Measurements from ENCODE around the gene FBP1.

FBP1 gene

GRCh38 chr9:94581728-94582127 lies 57.6 kb downstream of the FBP1 start:
- Histone ChIP-seq H3K79me1 (ENCODE audit: low read length) (no peaks in the 10 kb centered on the region), H3K79me2 (ENCODE audit: control insufficient read depth, insufficient read depth, low read length) (no peaks in the 10 kb centered on the region)

GRCh38 chr9:94577571-94577970 lies 61.7 kb downstream of the FBP1 start:
- Histone ChIP-seq H3K9ac (ENCODE audit: low read length) (no peak overlapping the region), H3K79me1 (ENCODE audit: low read length) (no peaks in the 10 kb centered on the region), H3K79me2 (ENCODE audit: control insufficient read depth, insufficient read depth, low read length) (no peaks in the 10 kb centered on the region), H2BK120ac (ENCODE audit: low read depth, low read length) (no peak overlapping the region), H3K4me3 (ENCODE audit: low read length) (no peak overlapping the region), H3K23ac (ENCODE audit: low read length) (no peak overlapping the region), H4K8ac (ENCODE audit: low read depth, low read length) (no peak overlapping the region), H3K36me3 (ENCODE audit: control insufficient read depth, insufficient read depth, low read length) (no peaks in the 10 kb centered on the region), H4K5ac (ENCODE audit: low read length) (no peak overlapping the region), H3K56ac (ENCODE audit: low read length) (no peak overlapping the region), H3K18ac (ENCODE audit: low read length) (no peak overlapping the region), H2BK15ac (replicated peaks; ENCODE audit: low read depth) (no peak overlapping the region), H3K4ac (ENCODE audit: low read depth, low read length) (no peak overlapping the region), H2BK5ac (ENCODE audit: low read length) (no peak overlapping the region), H3K4me2 (ENCODE audit: low read length) (no peak overlapping the region), H3K27me3 (ENCODE audit: insufficient read depth, low read length, poor library complexity) (no peaks in the 10 kb centered on the region), H3K4me1 (ENCODE audit: control insufficient read depth, low read depth, low read length) (no peaks in the 10 kb centered on the region), H2AK5ac (ENCODE audit: low read length) (no peak overlapping the region), H3K27ac (ENCODE audit: low read depth, low read length) (no peak overlapping the region)
- no peak for DNase-seq
- no CpG with 5 or more reads among the region's 2 CpGs for WGBS (ENCODE audit: extremely low coverage, insufficient coverage, low lambda C conversion rate)

More at GRCh38 chr9:94581728-94582127, 57.6 kb downstream of the FBP1 start:
- no peak overlapping the region for H2BK15ac ChIP-seq (replicated peaks; ENCODE audit: low read depth)
- no peak overlapping the region for H3K27ac ChIP-seq (ENCODE audit: low read depth, low read length)
- H3K4me2 ChIP-seq (ENCODE audit: low read length) = no peak overlapping the region
- H3K18ac ChIP-seq (ENCODE audit: low read length) = no peak overlapping the region
- H3K9ac ChIP-seq (ENCODE audit: low read length) = no peak overlapping the region
- no peaks in the 10 kb centered on the region for H3K4me1 ChIP-seq (ENCODE audit: control insufficient read depth, low read depth, low read length)
- H4K5ac ChIP-seq (ENCODE audit: low read length) = no peak overlapping the region
- H3K56ac ChIP-seq (ENCODE audit: low read length) = no peak overlapping the region
- H4K8ac ChIP-seq (ENCODE audit: low read depth, low read length) = no peak overlapping the region
- no peak overlapping the region for H3K4ac ChIP-seq (ENCODE audit: low read depth, low read length)
- H3K4me3 ChIP-seq (ENCODE audit: low read length) = no peak overlapping the region
- no peak for DNase-seq
- H3K36me3 ChIP-seq (ENCODE audit: control insufficient read depth, insufficient read depth, low read length) = no peaks in the 10 kb centered on the region
- H3K23ac ChIP-seq (ENCODE audit: low read length) = no peak overlapping the region
- H2BK120ac ChIP-seq (ENCODE audit: low read depth, low read length) = no peak overlapping the region
- no peak overlapping the region for H2AK5ac ChIP-seq (ENCODE audit: low read length)
- no peak overlapping the region for H2BK5ac ChIP-seq (ENCODE audit: low read length)
- peaks cover 2% of the 10 kb centered on the region for H3K27me3 ChIP-seq (ENCODE audit: insufficient read depth, low read length, poor library complexity)
- no CpG with 5 or more reads among the region's 5 CpGs for WGBS (ENCODE audit: extremely low coverage, insufficient coverage, low lambda C conversion rate)

GRCh38 chr9:94577036-94577435 lies 62.3 kb downstream of the FBP1 start:
- Histone ChIP-seq H3K23ac (ENCODE audit: low read length) (no peak overlapping the region), H3K18ac (ENCODE audit: low read length) (no peak overlapping the region), H4K5ac (ENCODE audit: low read length) (no peak overlapping the region), H3K4ac (ENCODE audit: low read depth, low read length) (no peak overlapping the region), H3K79me2 (ENCODE audit: control insufficient read depth, insufficient read depth, low read length) (no peaks in the 10 kb centered on the region), H3K27me3 (ENCODE audit: insufficient read depth, low read length, poor library complexity) (no peaks in the 10 kb centered on the region), H2BK15ac (replicated peaks; ENCODE audit: low read depth) (no peak overlapping the region), H2BK5ac (ENCODE audit: low read length) (no peak overlapping the region), H3K4me2 (ENCODE audit: low read length) (no peak overlapping the region), H3K79me1 (ENCODE audit: low read length) (no peaks in the 10 kb centered on the region), H3K36me3 (ENCODE audit: control insufficient read depth, insufficient read depth, low read length) (no peaks in the 10 kb centered on the region), H3K9ac (ENCODE audit: low read length) (no peak overlapping the region), H3K4me3 (ENCODE audit: low read length) (no peak overlapping the region), H2BK120ac (ENCODE audit: low read depth, low read length) (no peak overlapping the region), H3K27ac (ENCODE audit: low read depth, low read length) (no peak overlapping the region), H2AK5ac (ENCODE audit: low read length) (no peak overlapping the region), H4K8ac (ENCODE audit: low read depth, low read length) (no peak overlapping the region), H3K4me1 (ENCODE audit: control insufficient read depth, low read depth, low read length) (no peaks in the 10 kb centered on the region), H3K56ac (ENCODE audit: low read length) (no peak overlapping the region)
- WGBS (ENCODE audit: extremely low coverage, insufficient coverage, low lambda C conversion rate) = no CpG with 5 or more reads among the region's 1 CpG
- no peak for DNase-seq

- DNase-seq = no peak
- Histone ChIP-seq H3K79me1 (ENCODE audit: low read length) (no peaks in the 10 kb centered on the region), H3K56ac (ENCODE audit: low read length) (no peak overlapping the region), H3K36me3 (ENCODE audit: control insufficient read depth, insufficient read depth, low read length) (no peaks in the 10 kb centered on the region), H2BK5ac (ENCODE audit: low read length) (no peak overlapping the region), H3K4ac (ENCODE audit: low read depth, low read length) (no peak overlapping the region), H3K9ac (ENCODE audit: low read length) (no peak overlapping the region), H3K4me3 (ENCODE audit: low read length) (no peak overlapping the region), H3K4me1 (ENCODE audit: control insufficient read depth, low read depth, low read length) (no peaks in the 10 kb centered on the region), H3K27ac (ENCODE audit: low read depth, low read length) (no peak overlapping the region), H2AK5ac (ENCODE audit: low read length) (no peak overlapping the region), H2BK120ac (ENCODE audit: low read depth, low read length) (no peak overlapping the region), H3K79me2 (ENCODE audit: control insufficient read depth, insufficient read depth, low read length) (no peaks in the 10 kb centered on the region), H3K4me2 (ENCODE audit: low read length) (no peak overlapping the region), H3K23ac (ENCODE audit: low read length) (no peak overlapping the region), H3K27me3 (ENCODE audit: insufficient read depth, low read length, poor library complexity) (no peaks in the 10 kb centered on the region), H3K18ac (ENCODE audit: low read length) (no peak overlapping the region), H4K5ac (ENCODE audit: low read length) (no peak overlapping the region), H4K8ac (ENCODE audit: low read depth, low read length) (no peak overlapping the region), H2BK15ac (replicated peaks; ENCODE audit: low read depth) (no peak overlapping the region)
- no CpG with 5 or more reads among the region's 2 CpGs for WGBS (ENCODE audit: extremely low coverage, insufficient coverage, low lambda C conversion rate)
Measured at GRCh38 chr9:94576131-94576530, 63.2 kb downstream of the FBP1 start.

- no peak overlapping the region for H3K4ac ChIP-seq (ENCODE audit: low read depth, low read length)
- H3K4me1 ChIP-seq (ENCODE audit: control insufficient read depth, low read depth, low read length) = no peaks in the 10 kb centered on the region
- H3K36me3 ChIP-seq (ENCODE audit: control insufficient read depth, insufficient read depth, low read length) = no peaks in the 10 kb centered on the region
- no peaks in the 10 kb centered on the region for H3K79me2 ChIP-seq (ENCODE audit: control insufficient read depth, insufficient read depth, low read length)
- H2BK15ac ChIP-seq (replicated peaks; ENCODE audit: low read depth) = no peak overlapping the region
- H3K79me1 ChIP-seq (ENCODE audit: low read length) = no peaks in the 10 kb centered on the region
- H4K5ac ChIP-seq (ENCODE audit: low read length) = no peak overlapping the region
- no CpG with 5 or more reads among the region's 17 CpGs for WGBS (ENCODE audit: extremely low coverage, insufficient coverage, low lambda C conversion rate)
- H3K4me3 ChIP-seq (ENCODE audit: low read length) = no peak overlapping the region
- H3K18ac ChIP-seq (ENCODE audit: low read length) = no peak overlapping the region
- H2AK5ac ChIP-seq (ENCODE audit: low read length) = no peak overlapping the region
- no peak for DNase-seq
- H2BK120ac ChIP-seq (ENCODE audit: low read depth, low read length) = no peak overlapping the region
- no peak overlapping the region for H3K9ac ChIP-seq (ENCODE audit: low read length)
- H4K8ac ChIP-seq (ENCODE audit: low read depth, low read length) = no peak overlapping the region
- H3K4me2 ChIP-seq (ENCODE audit: low read length) = no peak overlapping the region
- no peak overlapping the region for H2BK5ac ChIP-seq (ENCODE audit: low read length)
- H3K23ac ChIP-seq (ENCODE audit: low read length) = no peak overlapping the region
- no peak overlapping the region for H3K27ac ChIP-seq (ENCODE audit: low read depth, low read length)
- H3K56ac ChIP-seq (ENCODE audit: low read length) = no peak overlapping the region
- no peaks in the 10 kb centered on the region for H3K27me3 ChIP-seq (ENCODE audit: insufficient read depth, low read length, poor library complexity)
Measured at GRCh38 chr9:94568972-94569712, 70.2 kb downstream of the FBP1 start.

Data from mesendoderm (in vitro differentiated cells).